GM21390 (cell line): ENCODE data around the gene EBLN1.
A peak's percentile ranks its signal among the peaks of the same experiment; 100 is the strongest.
"Not testable (repeated sequence)": the region's sequence is repeated elsewhere in the genome, so short reads cannot be mapped to it uniquely, and the experiment has no call there.

Source experiments
- ATAC-seq: cut with Tn5 transposase; IDR thresholded peaks from one replicate; pipeline ENCODE4 v1.9.1; 2021; ENCODE audit not compliant: unreplicated experiment

The EBLN1 gene

DNA sequence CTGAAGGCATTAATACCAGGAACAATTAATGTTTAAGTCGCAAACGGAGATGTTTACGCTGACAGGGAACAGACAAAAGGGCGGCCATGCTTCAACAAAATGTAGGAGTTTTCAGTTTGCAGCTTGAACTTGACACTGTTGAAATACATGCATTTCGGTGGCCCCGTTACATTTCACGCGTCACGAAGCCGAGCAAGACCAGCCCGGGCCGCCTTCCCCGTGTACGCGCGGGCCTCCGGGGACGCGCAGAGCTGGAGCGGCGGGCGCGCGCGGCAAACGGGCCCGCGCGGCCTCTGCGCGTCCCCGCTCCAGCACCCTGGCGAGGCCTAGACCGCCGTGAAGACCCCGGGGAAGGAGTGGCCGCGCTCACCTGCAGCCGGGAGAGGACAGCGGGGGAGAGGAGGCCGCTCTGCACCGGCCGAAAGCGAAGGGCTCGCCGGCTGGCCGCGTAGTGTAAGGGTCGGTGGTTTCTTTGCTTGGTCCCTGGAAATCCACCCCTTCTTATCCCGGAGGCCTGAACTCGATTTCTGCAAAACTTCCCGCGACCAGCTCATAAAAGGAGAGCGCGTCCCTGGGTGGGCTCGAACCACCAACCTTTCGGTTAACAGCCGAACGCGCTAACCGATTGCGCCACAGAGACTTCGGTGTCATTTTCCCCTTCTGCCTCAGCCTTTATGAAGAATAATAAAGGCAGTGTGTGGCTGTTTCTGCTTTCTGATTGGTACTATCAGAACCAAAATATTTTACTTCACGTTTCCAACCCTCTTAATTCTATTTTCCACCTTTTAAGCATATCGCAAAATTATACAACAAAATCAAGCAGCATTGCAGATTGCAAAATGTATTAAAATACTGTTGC lies 11.4 kb upstream of the EBLN1 start:
- ATAC-seq = peak; percentile 76

DNA sequence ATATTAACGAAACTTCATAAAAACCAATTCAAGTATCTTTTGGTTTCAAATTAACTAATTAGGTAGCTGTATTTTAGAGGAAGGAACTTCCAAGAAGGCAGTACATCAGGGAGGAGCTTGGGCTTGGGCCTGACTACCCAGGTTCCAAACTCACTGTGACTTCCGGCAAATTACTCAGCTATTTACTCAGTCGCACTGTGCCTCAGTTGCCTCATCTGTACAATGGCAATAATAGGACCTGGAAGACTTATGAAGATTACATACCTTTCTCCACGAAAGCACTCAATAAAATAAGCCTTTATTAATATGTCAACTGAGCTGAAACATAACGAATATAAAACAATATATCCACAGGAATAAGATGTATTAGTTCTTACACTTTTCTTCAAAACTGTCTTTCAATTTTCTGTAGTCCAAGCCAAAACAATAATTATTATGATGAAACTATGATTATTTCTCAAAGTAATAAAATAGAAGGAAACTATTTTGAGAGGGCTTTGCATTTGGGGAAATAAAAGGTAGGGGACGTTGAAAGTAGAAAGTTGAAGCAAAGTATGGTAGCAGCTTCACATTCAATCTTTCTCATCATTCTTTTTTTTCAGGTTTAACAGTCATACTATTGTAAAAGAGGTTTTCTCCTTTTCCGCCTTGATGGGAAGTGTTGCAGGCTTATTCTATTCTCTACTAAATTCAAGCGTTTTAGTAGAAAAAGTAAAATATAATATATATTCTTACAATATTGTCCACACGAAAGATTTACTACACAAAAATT lies 10.5 kb upstream of the EBLN1 start:
- no peak for ATAC-seq

DNA sequence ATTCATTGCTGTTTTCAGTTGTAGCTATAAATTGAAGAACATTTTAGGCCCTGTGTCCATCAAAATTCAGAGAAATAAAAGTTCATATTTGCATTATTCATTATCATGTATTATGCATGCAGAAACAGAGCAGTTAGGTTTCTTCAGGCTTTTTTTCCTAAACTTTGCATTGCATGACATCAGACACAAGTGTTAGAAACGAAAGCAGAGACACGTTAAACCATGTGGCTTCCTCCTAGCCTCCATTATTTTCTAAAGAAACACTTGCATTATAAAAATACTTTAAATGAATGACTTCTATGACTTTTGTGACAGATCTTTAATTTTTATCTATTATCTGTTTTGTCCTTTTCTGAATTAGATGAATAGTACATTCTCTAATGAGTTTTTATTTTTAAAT lies 8.8 kb upstream of the EBLN1 start:
- no peak for ATAC-seq

DNA sequence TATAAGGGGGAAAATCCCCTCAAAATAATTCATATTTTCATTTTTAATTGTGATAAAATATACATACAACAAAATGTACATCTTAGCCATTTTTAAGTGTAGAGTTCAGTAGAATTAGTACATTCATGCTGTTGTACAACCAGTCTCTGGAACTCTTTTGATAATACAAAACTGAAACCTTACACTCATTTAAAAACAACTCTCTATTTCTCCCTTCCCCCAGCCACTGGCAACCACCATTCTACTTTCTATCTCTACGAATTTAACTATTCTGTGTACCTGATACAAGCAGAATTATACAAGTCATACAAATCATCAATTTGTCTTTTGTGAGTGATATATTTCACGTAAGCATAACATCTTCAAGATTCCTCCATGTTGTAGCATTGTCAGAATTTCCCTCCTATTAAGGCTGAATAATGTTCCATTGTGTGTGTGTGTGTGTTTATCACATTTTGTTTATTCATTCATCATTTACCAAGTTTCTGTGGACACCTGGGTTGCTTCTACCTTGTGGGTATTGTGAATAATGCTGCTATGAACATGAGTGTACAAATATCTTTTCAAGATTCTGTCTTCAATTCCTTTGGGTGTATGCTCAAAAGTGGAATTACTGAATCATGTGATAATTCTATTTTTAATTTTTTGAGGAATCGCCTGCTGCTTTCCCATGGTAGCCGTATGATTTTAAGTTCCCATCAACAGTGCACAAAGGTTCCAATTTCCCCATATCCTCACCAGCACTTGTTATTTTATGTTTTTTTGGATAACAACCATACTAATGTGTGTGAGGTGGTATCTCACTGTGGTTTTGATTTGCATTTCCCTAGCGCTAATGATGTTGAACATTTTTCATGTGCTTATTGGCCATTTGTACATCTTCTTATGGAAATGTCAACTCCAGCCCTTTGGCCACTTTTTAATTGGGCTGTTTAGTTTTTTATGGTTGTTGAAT lies 4.7 kb upstream of the EBLN1 start:
- ATAC-seq = peak; percentile 85

DNA sequence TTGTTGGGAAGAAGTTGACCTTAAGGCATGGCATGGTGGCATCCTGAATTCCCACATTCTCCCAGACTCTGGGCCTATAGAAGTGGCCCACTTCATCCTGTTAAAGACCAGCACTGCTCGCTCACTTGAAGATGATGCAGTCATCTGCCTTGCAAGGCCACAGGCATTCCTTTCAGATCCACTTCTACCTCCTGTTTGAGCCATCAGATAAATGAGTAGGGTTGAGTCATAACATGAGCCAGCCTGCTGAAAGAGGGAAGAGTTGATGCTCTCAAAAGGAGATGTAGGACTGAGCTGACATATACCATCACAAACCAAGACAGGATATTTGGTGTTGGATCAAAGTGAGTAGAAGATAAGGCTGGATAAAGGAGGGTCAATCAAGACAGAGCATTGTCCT lies 1.5 kb upstream of the EBLN1 start:
- no peak for ATAC-seq

DNA sequence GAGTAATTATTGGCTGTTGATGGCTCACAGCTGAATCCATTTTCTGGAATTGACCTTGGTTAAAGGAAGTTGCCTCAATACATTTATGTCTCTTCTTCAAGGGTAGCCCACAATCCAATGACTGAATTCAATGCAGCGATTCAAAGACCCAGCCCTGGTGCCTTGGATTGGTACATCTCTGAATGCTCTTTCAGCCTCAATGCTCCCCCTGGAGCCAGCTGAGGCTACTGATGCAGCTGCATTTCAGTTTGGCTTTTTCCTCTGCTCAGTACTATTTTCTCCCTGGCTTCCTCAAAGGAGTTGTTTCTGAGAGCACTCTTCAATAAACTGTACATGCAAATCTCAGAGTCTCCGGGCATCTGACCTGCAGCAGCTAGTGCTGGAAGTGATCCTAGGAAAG lies 633 bp upstream of the EBLN1 start:
- ATAC-seq = no peak

DNA sequence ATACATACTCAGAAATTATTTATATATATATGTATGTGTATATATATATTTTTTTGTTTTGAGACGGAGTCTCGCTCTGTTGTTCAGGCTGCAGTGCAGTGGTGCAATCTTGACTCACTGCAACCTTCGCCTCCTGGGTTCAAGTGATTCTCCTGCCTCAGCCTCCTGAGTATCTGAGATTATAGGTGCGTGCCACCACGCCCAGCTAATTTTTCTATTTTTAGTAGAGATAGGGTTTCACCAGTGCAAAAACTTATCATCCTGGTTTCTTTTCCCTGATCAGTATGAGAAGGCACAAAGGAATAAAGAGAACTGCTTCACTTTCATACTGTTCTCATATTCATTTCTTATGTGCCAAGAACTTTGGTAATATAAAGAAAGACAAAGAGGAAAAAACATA lies 731 bp downstream of the EBLN1 start:
- not testable (repeated sequence) for ATAC-seq

DNA sequence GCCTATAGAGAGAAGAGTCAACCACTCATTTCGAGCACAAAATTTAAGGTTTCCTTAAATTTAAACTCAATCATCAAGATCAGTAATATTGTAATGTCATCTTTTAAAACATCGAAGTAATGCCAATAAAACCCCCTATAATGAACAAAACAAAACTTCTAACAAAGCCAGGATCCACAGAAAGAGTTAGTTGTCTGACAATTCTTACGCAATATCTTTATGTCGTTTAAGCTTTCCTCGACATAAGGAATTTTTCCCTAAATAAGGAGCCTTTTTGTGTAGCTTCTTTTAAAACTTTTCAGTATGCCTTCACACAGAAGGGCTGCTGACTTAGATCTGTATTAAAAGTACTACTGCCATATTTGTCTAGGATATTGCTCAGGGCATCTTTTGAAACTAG lies 7.5 kb downstream of the EBLN1 start:
- ATAC-seq = no peak

DNA sequence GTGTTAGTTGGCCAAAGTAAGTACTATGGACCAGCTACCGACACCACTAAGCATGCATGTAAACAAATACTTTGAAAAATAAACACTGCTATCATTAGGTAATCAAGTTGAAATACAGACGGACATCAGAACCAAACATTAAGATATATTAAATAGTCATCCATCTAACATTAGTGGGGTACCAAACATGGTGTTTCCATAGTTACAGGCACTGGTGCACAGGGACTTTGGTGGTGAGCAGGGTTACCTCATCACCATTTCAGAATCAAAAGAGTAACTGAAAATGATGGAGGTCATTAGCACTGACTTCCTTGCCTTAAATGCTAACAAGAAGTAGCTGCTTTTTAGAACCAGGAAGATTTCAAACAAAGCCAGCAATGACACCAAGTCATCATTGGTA lies 23.9 kb downstream of the EBLN1 start:
- no peak for ATAC-seq

DNA sequence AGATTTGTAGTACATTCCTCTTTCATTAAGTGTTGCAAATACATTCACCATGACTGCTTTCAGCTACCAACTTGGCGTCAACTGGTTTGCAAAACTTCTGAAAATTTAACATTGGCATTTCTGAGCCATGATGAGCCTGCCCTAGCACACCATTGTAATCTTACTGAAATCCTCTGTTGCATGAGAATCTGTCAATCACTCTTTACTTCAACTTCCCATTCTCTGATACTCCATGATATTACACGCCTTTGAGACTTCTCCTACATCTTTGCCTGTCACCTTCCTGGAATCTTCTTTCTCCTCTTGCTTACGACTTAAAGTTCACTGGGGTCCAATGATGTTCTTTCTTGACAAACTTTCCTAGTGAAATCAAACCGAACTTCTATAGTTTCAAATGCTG lies 32.2 kb downstream of the EBLN1 start:
- no peak for ATAC-seq

DNA sequence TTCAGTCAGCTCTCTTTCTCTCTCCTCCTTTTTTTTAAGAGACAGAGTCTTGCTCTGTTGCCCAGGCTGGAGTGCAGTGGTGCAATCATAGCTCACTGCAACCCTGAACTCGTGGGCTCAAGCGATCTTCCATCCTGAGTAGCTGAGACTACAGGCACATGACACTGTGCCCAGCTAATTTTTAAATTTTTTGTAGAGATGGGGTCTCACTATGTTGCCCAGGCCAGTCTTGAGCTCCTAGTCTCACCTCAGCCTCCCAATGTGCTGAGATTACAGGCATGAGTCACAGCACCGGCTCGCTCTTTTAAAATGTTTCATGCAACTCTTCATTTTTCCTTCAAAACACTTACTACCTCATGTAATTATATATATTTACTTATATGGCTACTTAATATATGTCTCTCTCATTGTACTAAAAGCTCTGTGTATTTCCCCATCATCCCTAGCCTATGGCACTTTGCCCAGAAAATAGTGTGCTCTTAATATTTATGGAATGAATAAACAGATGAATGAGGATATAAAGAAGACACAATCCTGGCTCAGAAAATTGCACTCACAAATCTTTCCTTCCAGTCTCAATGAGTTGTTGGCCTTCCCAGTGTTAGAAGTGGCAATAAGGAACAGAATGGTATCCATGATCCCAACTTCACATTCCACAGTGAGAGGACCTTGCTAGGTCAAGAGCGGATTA lies 33.9 kb downstream of the EBLN1 start:
- no peak for ATAC-seq

DNA sequence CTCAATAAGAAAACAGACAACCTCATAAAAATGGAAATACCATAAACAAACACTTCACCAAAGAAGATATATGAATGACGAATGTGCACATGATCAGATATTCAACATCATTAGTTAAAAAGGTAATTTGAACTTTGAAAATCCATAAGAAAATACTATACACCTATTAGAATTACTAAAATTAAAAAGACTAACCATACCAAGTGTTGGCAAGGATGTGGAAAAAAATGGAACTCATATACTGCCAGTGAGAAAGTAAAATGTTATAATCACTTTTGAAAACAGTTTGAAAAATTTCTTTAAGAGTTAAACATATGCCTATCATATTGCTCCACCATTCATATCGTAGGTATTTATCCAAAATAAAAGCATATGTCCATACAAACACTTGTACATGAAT lies 37.1 kb downstream of the EBLN1 start:
- no peak for ATAC-seq

DNA sequence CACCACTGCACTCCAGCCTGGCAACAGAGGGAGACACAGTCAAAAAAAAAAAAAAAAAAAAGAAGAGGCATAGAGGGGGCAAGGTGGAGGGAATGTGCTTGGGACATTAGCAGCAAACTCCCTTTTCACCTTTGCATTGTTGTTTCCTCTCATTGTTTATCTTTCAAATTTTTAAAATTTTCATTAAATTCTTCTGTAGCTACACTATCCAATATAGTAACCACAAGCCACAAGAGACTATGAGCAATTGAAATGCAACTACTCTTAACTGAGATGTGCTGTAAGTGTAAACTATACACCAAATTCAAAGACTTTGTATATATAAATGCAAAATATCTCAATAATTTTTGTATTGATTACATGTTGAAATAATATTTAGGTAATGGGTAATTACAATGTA lies 43.4 kb downstream of the EBLN1 start:
- ATAC-seq = no peak

DNA sequence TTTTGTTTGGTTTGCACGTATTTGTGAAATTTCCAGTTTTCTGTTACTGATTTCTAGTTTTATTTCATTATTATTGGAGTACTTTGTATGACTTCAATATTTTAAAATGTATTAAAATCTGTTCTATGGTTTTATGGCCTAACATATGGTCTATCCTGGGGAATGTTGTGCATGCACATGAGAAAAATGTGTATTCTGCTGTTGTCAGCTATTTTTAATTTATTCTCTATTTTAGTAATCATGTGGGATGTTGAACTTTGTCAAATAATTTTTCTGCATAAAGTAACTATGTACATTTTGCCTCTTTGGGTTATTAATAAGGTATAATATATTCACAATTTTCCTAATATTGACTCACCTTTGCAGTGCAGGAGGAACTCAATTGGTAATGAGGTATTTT lies 46.7 kb downstream of the EBLN1 start:
- ATAC-seq = no peak

DNA sequence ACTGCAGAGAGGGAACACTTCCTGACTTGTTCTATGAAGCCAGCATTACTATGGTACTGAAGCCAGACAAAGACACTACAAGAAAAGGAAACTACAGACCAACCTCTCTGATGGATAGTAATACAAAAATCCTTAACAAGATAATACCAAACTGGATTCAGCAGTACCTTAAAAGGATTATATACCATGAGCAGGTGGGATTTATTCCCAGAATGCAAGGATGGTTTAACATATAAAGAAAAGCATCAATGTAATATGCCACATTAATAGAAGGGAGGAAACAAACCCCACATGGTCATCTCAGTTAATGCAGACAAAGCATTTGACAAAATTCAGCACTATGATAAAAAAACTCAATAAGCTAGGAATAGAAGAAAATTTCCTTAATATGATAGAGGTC lies 47.2 kb downstream of the EBLN1 start:
- ATAC-seq = no peak

DNA sequence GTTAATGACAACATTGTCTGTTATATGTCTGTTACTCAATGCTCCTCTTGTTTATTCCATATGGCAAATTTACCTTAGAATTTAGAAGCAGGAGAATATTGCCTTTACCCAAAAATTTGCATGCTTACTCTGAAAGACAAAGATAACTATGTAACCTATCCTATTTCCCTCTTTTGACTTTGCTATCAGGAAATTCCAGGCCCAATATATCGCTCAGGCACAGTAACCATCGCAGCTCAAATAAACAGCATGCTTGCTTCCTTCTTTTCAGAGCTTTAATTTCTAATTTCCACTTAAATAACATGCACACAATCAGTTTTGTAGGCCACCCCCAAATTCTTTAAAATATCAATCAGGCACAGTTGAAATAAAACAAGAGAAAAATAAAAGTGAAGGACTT lies 57.8 kb downstream of the EBLN1 start:
- no peak for ATAC-seq

DNA sequence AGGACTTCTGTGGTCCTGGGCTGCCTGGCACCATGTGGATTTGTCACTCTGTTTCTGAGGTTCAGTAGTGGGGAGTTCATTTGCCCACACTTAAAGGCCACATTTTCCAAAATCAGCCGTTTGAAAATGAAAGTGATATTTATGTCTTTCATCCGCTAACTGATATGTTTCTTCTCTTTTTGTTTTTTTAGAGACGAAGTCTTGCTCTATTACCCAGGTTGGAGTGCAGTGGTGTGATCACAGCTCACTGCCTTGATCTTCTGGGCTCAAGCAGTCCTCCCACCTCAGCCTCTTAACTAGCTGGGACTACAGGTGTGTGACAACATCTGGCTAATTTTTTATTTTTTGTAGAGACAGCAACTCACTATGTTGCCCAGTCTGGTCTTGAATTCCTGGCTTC lies 58.6 kb downstream of the EBLN1 start:
- no peak for ATAC-seq
